HG02798 (cell line): ENCODE results near the gene BCAS3.
"Not testable (repeated sequence)": the region's sequence is repeated elsewhere in the genome, so short reads cannot be mapped to it uniquely, and the experiment has no call there.

Experiments used
- ATAC-seq: cut with Tn5 transposase; IDR thresholded peaks from one replicate; pipeline ENCODE4 v1.9.1; 2021; ENCODE audit warnings: mild to moderate bottlenecking; ENCODE audit not compliant: unreplicated experiment, poor library complexity

Gene BCAS3

GRCh38 chr17:61143026-61143425 lies 465.4 kb downstream of the BCAS3 start:
- ATAC-seq, result no peak

GRCh38 chr17:61144137-61144536 lies 466.5 kb downstream of the BCAS3 start:
- ATAC-seq, result no peak

GRCh38 chr17:61144617-61145564 lies 467.2 kb downstream of the BCAS3 start:
- ATAC-seq, result no peak

- ATAC-seq, result not testable (repeated sequence)
Measured at GRCh38 chr17:61146833-61147232, 469.2 kb downstream of the BCAS3 start.

GRCh38 chr17:61149106-61149825 lies 471.6 kb downstream of the BCAS3 start:
- ATAC-seq, result no peak

- no peak for ATAC-seq
Measured at GRCh38 chr17:61149862-61150362, 472.3 kb downstream of the BCAS3 start.

GRCh38 chr17:61150686-61151299 lies 473.1 kb downstream of the BCAS3 start:
- no peak for ATAC-seq

GRCh38 chr17:61152898-61153297 lies 475.2 kb downstream of the BCAS3 start:
- ATAC-seq, result no peak

GRCh38 chr17:61155590-61156237 lies 478.1 kb downstream of the BCAS3 start:
- no peak for ATAC-seq

GRCh38 chr17:61157246-61157886 lies 479.7 kb downstream of the BCAS3 start:
- no peak for ATAC-seq

GRCh38 chr17:61158376-61158775 lies 480.7 kb downstream of the BCAS3 start:
- no peak for ATAC-seq

GRCh38 chr17:61159221-61159814 lies 481.7 kb downstream of the BCAS3 start:
- no peak for ATAC-seq

- ATAC-seq, result no peak
Measured at GRCh38 chr17:61160204-61160603, 482.6 kb downstream of the BCAS3 start.

- no peak for ATAC-seq
Measured at GRCh38 chr17:61160789-61161445, 483.3 kb downstream of the BCAS3 start.

- no peak for ATAC-seq
Measured at GRCh38 chr17:61161615-61162134, 484.0 kb downstream of the BCAS3 start.

- no peak for ATAC-seq
Measured at GRCh38 chr17:61164517-61164916, 486.9 kb downstream of the BCAS3 start.

GRCh38 chr17:61167075-61167474 lies 489.4 kb downstream of the BCAS3 start:
- ATAC-seq, result no peak

- no peak for ATAC-seq
Measured at GRCh38 chr17:61168506-61168905, 490.9 kb downstream of the BCAS3 start.

GRCh38 chr17:61174310-61174709 lies 496.7 kb downstream of the BCAS3 start:
- no peak for ATAC-seq
